Measurements from ENCODE around the gene ZNF620.
"Not testable (repeated sequence)": the region's sequence is repeated elsewhere in the genome, so short reads cannot be mapped to it uniquely, and the experiment has no call there.

- not testable (repeated sequence) for TF ChIP-seq POLR2A (IDR thresholded peaks at IDR 0.05; ENCODE audit: low read length); GATA1 (IDR thresholded peaks at IDR 0.05; ENCODE audit: low read depth, low read length)
Measured at GRCh38 chr3:40462838-40463237, 43.0 kb upstream of the ZNF620 start.

Measured in erythroblast (primary cell).